C4-2B (cell line): Measurements from ENCODE around the gene NFAM1.

Experiments used
- ZFX ChIP-seq: fragments of 450-650 bp; IDR thresholded peaks from 2 replicates; pipeline ENCODE4 v1.6.1; 2017
- TF ChIP-seq, protein P1 (sequence below): fragments of 450-650 bp; conservative IDR thresholded peaks from 2 replicates; pipeline ENCODE4 v1.5.1; 2017; ENCODE audit warnings: mild to moderate bottlenecking

DNA sequence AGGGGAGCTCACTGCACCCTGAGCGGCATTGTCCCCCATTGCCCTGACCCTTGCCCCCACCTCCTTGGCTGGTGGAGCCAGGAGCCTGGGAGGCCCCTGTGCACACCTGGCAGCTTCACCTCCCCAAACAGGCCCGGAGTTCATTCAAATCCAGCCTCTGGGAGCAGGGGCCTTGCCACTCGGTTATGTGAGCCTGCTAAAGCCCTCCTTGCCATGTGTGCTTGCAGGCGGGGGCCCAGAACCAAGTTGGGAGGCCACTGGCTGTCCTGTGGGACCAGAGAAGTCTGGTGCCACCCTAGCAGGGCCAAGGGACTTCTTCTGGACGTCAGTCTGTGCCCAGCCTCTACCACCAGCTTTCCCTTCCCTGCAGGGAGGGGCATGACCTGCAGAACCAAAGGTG, 48.9 kb downstream of the NFAM1 start:
- TF ChIP-seq, protein P1, sequence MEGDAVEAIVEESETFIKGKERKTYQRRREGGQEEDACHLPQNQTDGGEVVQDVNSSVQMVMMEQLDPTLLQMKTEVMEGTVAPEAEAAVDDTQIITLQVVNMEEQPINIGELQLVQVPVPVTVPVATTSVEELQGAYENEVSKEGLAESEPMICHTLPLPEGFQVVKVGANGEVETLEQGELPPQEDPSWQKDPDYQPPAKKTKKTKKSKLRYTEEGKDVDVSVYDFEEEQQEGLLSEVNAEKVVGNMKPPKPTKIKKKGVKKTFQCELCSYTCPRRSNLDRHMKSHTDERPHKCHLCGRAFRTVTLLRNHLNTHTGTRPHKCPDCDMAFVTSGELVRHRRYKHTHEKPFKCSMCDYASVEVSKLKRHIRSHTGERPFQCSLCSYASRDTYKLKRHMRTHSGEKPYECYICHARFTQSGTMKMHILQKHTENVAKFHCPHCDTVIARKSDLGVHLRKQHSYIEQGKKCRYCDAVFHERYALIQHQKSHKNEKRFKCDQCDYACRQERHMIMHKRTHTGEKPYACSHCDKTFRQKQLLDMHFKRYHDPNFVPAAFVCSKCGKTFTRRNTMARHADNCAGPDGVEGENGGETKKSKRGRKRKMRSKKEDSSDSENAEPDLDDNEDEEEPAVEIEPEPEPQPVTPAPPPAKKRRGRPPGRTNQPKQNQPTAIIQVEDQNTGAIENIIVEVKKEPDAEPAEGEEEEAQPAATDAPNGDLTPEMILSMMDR = no peak
- no peak for TF ChIP-seq ZFX
